Testis (tissue), 5 donors: Measurements from ENCODE around the gene PEA15. TPM values are rescaled to one million over a fixed set of nuclear protein-coding genes. Genes with fewer than 3 reads are reported as not detected.

Experiments
- DNase-seq: peaks from one replicate; pipeline ENCODE4 v3.0.0-alpha.2; 2019
- H3K27ac ChIP-seq, 2 donors: fragments of 200-600 bp; sonication (generic); one replicate each; pipeline ENCODE4 v1.5.1; 2019
- H3K27me3 ChIP-seq: fragments of 200-600 bp; sonication (generic); one replicate; pipeline ENCODE4 v1.5.1; 2019
- H3K36me3 ChIP-seq: fragments of 200-600 bp; sonication (generic); one replicate; pipeline ENCODE4 v1.5.1; 2017; ENCODE audit warnings: low read depth; ENCODE audit errors: missing control alignments
- H3K4me1 ChIP-seq: fragments of 200-600 bp; sonication (generic); one replicate; pipeline ENCODE4 v1.5.1; 2019
- H3K4me3 ChIP-seq, 2 donors: fragments of 200-600 bp; sonication (generic); one replicate each; pipeline ENCODE4 v1.5.1; 2017 to 2019
- H3K9me3 ChIP-seq: fragments of 200-600 bp; sonication (generic); one replicate; pipeline ENCODE4 v1.5.1; 2017
- CTCF ChIP-seq, 3 experiments: fragments of 450-650 bp in 2 of 3; fragments of 200-600 bp in 1 of 3; sonication (generic) in 1 of 3; IDR thresholded peaks; one replicate each; pipeline ENCODE4 v1.5.1; 2016 to 2019; ENCODE audit warnings: antibody characterized with exemption in 3 of 3, mild to moderate bottlenecking in 2 of 3, moderate library complexity in 1 of 3
- POLR2A ChIP-seq: fragments of 450-650 bp; IDR thresholded peaks from one replicate; pipeline ENCODE4 v1.6.1; 2017; ENCODE audit warnings: antibody characterized with exemption, mild to moderate bottlenecking, moderate library complexity
- WGBS, 2 donors: methylation state at CpG; one replicate each; pipeline ENCODE4 v1.1.5; 2018; 5-methylcytosine and 5-hydroxymethylcytosine counted together
- intact Hi-C: fragments of 100-400 bp; cut with DNase I; formaldehyde crosslinking; loops from one replicate; pipeline ENCODE4 v1.15.1; 2023; ENCODE audit warnings: low total_unique reads
- long read RNA-seq, 2 donors: transcript quantifications; one replicate each; lab custom pipeline, GENCODE V29; 2026
- polyA plus RNA-seq: library from polyadenylated mRNA; stranded (reverse); fragments of 350-450 nt; fragmentation: Illumina TruSeq; extraction: RNeasy Lipid Tissue Mini Kit (QIAGEN cat#74804); gene quantifications from one replicate; pipeline ENCODE4 v1.2.3, GENCODE V29; 2014; ENCODE audit warnings: low read depth, low replicate concordance; ENCODE audit not compliant: insufficient read depth
- total RNA-seq, 2 donors: library from RNA; depleted of rRNA; stranded (reverse); fragments of >200 nt; gene quantifications; one replicate each; pipeline ENCODE4 v1.2.3, GENCODE V29; 2016

The PEA15 gene
- total RNA-seq: 100 to 1,000 TPM; 168 to 229 TPM
- 421 TPM for polyA plus RNA-seq
- long read RNA-seq, donor 1, transcript PEA15-201 (4 exons, 2,471 nt): major isoform, 44 of 89 reads
- long read RNA-seq, donor 1, partial matches to known transcripts: 45 of 89 reads
- long read RNA-seq, donor 1, other reads (novel, unspliced or antisense): 0 of 89 reads
- long read RNA-seq, donor 2, transcript PEA15-201 (4 exons, 2,471 nt): major isoform, 28 of 80 reads
- long read RNA-seq, donor 2, partial matches to known transcripts: 52 of 80 reads
- long read RNA-seq, donor 2, other reads (novel, unspliced or antisense): 0 of 80 reads

GRCh38 chr1:160205242-160206035 lies at the start of gene PEA15:
TSS of gene PEA15 (plus strand) at chr1:160205384. CDS start at chr1:160211545, 6,161 bp downstream.
- Histone ChIP-seq H3K27me3 (no peaks in the 10 kb centered on the region), H3K36me3 (no peaks in the 10 kb centered on the region), H3K4me1 (peaks cover 53% of the 10 kb centered on the region), H3K4me3 (peak within 1 kb of the TSS; percentile 91 to 97), H3K27ac (peak within 1 kb of the TSS; percentile 86 to 91), H3K9me3 (no peaks in the 10 kb centered on the region)
- DNase-seq: peak; percentile 81
- TF ChIP-seq POLR2A (no peak), CTCF (IDR thresholded peaks at IDR 0.05) (no peak)
- 0% methylated on average over 5 to 63 of the region's 76 CpGs for WGBS, 2 donors
- intact Hi-C loops: no loop called here

- no peak for DNase-seq
- Histone ChIP-seq H3K27me3 (no peaks in the 10 kb centered on the region), H3K4me3 (no peak overlapping the region), H3K36me3 (no peaks in the 10 kb centered on the region), H3K9me3 (no peaks in the 10 kb centered on the region), H3K27ac (no peak overlapping the region), H3K4me1 (peaks cover 5% of the 10 kb centered on the region)
- intact Hi-C loops: no loop called here
- TF ChIP-seq POLR2A (no peak), CTCF (IDR thresholded peaks at IDR 0.05) (no peak)
- 85 to 87% methylated on average over 5 of the region's 5 CpGs for WGBS, 2 donors
Measured at GRCh38 chr1:160156361-160156760, 48.8 kb upstream of the PEA15 start.

- Histone ChIP-seq H3K36me3 (no peaks in the 10 kb centered on the region), H3K27ac (no peak overlapping the region), H3K4me1 (peaks cover 5% of the 10 kb centered on the region), H3K4me3 (no peak overlapping the region), H3K9me3 (no peaks in the 10 kb centered on the region), H3K27me3 (no peaks in the 10 kb centered on the region)
- DNase-seq: no peak
- intact Hi-C loops: no loop called here
- TF ChIP-seq POLR2A (no peak), CTCF (IDR thresholded peaks at IDR 0.05) (no peak)
- 77 to 85% methylated on average over 4 of the region's 4 CpGs for WGBS, 2 donors
Measured at GRCh38 chr1:160157174-160157573, 48.0 kb upstream of the PEA15 start.

- peaks cover 5% of the 10 kb centered on the region for H3K4me1 ChIP-seq
- no peak overlapping the region for H3K4me3 ChIP-seq
- no peaks in the 10 kb centered on the region for H3K9me3 ChIP-seq
- no peaks in the 10 kb centered on the region for H3K27me3 ChIP-seq
- no peak for DNase-seq
- H3K27ac ChIP-seq: no peak overlapping the region
- intact Hi-C loops: no loop called here
- H3K36me3 ChIP-seq: no peaks in the 10 kb centered on the region
- no peak for TF ChIP-seq POLR2A
- no peak for TF ChIP-seq CTCF (IDR thresholded peaks at IDR 0.05)
- WGBS, 2 donors: 88 to 98% methylated on average over 3 of the region's 3 CpGs
Measured at GRCh38 chr1:160158031-160158430, 47.2 kb upstream of the PEA15 start.
